HG02763 (cell line): ENCODE data around the gene C2CD2L.
"Not testable (repeated sequence)": the region's sequence is repeated elsewhere in the genome, so short reads cannot be mapped to it uniquely, and the experiment has no call there.

ENCODE experiments used
- ATAC-seq: cut with Tn5 transposase; IDR thresholded peaks from one replicate; pipeline ENCODE4 v1.9.1; 2021; ENCODE audit warnings: mild to moderate bottlenecking, moderate library complexity; ENCODE audit not compliant: unreplicated experiment

Gene C2CD2L

DNA sequence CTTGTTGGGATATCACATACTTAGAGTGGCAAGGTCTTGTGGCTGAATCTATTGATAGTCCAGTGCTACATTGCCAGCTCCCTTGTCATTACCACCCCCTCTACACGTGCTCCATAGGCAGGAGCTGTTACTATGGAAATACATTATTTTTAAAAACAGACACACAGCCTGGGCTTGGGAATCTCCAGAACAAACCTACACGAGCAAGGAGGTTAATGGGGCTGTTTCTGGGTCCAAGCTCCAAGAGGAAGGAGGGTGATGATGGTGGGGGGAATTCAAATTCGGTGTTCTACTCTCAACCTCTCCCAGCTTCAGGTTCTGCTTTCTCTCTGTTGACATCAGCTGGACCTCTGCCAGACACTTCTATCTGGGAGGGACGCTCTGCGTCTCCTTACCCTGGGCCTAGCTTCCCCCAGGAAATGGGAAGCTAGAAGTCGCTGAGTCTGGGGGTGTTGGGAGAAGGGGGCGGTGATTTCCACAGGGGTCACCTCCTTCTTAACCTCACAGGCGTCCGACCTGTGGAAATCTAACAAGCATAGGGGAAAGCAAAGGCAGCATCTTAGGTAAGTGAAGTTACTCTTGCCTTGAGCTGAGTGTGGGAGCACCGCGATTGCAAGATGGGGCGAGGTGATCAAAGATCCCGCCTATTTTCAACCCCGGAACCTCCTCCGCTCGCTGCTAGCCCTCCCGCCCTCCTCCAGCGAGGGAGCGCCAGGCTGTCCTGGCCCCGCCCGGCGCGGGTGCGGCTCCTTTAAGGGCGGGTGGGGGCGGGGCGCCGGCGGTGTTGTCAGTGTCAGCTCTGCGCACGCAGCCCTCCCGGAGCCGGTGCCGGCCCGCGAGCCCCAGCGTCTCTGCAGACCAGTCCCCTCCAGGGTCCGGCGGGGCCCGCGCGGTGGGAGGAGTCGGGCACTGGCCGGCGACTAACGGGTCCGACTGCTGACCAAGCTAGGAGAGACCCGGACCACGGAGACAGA is at the start of gene C2CD2L:
C2CD2L (plus strand) TSS at position 781 of the 974 bp plus-strand sequence. CDS start 398 bp downstream, outside the sequence.
- peak; percentile 72 for ATAC-seq

DNA sequence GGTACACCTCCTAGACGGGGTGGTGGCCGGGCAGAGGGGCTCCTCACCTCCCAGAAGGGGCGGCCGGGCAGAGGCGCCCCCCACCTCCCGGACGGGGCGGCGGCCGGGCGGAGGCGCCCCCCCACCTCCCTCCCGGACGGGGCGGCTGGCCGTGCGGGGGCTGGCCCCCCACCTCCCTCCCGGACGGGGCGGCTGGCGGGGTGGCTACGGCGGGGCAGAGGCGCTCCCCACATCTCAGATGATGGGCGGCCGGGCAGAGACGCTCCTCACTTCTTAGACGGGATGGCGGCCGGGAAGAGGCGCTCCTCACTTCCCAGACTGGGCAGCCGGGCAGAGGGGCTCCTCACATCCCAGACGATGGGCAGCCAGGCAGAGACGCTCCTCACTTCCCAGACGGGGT is 48.0 kb upstream of the C2CD2L start:
- not testable (repeated sequence) for ATAC-seq

DNA sequence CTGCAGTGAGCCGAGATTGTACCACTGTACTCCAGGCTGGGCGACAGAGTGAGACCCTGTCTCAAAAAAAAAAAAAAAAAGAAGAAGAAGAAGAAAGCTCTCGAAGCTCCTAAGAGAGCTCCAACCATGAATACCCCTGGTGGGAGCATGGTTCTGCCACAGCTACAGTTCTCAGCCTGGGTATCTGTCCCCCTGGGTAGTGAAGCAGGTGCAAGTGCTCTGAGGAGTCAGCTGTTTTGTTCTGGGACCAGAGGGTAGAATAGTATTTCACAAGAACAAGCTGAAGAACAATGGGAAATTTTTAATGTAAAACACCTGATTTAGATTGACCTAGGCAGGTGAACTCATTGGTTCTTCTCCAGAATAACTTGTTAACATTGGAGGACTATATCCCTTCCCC is 45.9 kb upstream of the C2CD2L start:
- ATAC-seq: no peak

DNA sequence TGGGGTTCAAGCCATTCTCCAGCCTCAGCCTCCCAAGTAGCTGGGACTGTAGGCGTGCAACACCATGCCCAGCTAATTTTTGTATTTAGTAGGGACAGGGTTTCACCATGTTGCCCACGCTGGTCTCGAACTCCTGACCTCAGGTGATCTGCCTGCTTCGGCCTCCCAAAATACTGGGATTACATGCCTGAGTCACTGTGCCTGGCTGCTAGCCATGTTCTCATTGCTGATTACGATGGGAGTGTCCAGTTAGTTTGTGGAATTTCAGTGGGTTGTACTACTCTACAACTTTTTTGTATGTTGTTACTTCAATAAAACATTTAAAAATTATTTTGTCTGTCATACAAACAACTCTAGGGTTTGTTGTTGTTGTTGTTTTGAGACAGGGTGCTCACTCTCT is 44.4 kb upstream of the C2CD2L start:
- no peak for ATAC-seq

DNA sequence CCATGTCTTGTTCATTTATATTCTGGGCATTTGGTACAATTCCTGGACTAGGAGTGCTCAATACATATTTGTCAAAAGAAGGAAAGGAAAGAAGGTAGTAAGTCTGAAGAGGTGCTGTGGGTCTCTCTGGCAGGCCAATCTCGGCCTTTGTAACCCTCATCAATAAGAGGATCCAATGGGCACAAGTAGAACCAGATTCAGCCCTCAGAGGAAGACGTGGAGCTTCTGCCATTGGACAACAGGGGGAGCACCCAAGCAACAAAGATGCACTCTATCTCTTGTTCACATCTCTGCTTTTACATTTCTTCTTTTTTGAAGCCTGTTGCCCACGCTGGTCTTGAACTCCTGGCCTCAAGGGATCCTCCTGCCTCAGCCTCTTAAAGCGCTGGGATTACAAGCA is 41.8 kb upstream of the C2CD2L start:
- ATAC-seq: no peak

DNA sequence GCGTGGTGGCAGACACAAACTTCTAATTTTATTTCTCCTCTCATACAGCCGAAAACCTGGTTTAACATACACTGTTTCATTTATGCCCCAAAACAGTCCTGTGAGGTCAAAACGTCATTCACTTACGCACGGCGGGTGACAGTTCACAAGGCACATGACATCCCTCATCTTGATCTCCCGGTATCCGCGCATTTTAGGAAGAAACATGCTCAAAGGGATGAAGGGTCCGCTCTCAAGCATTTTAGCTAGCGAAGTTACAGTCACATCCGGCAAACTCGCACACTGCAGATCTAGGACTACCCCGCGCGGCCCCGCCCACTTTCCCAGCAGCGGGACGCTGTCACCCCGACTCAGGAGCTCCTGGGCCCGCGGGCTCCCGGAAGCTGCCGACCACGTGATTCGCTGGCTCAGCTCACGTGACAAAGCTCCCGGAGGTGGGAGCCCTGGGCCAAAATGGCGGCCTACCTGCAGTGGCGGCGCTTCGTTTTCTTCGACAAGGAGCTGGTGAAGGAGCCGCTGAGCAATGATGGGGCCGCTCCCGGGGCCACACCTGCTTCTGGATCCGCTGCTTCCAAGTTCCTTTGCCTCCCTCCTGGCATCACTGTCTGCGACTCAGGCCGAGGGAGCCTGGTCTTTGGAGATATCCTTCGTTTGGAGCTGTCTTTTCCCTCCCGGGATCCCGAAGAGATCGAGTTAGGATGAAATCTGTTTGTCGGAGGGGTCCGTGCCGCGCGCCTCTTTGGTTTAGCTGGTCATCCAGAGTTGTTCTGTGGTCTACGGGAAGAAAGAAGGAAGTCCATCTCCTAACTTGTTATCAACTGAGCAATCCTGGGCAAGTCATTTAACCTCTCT is 39.5 kb upstream of the C2CD2L start, which contains the start of gene VPS11:
VPS11 (plus strand) TSS at position 448 of the 852 bp plus-strand sequence; CDS start at position 454, 6 bp downstream.
- peak; percentile 94 for ATAC-seq

DNA sequence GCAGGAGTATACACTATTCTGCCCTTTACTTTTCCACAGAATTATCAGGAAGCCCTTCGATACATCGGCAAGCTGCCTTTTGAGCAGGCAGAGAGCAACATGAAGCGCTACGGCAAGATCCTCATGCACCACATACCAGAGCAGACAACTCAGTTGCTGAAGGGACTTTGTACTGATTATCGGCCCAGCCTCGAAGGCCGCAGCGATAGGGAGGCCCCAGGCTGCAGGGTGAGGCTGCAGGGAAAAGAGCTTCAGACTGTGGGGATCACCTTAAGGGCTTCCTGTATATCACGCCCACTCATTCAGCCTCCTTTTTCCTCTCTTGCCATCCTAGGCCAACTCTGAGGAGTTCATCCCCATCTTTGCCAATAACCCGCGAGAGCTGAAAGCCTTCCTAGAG is 29.3 kb upstream of the C2CD2L start:
- no peak for ATAC-seq

DNA sequence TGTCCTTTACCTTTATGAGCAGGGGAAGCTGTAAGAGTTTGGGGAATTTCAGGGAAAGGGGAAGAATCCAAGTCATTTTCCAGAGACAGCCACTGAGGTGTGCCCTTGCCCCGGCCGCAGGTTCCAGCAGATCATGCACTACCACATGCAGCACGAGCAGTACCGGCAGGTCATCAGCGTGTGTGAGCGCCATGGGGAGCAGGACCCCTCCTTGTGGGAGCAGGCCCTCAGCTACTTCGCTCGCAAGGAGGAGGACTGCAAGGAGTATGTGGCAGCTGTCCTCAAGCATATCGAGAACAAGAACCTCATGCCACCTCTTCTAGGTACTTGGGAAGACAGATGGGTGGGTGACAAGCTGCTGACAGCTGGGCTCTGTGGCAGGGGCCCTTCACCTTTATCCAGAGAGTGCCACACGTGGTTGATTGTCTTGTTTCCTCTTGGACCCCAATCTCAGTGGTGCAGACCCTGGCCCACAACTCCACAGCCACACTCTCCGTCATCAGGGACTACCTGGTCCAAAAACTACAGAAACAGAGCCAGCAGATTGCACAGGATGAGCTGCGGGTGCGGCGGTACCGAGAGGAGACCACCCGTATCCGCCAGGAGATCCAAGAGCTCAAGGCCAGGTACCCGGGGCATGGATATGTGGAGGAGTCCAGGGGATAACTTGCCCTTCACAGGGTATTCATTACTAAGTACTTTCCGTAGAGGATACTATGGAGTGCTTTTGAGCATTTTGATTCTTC is 28.3 kb upstream of the C2CD2L start:
- ATAC-seq: no peak

DNA sequence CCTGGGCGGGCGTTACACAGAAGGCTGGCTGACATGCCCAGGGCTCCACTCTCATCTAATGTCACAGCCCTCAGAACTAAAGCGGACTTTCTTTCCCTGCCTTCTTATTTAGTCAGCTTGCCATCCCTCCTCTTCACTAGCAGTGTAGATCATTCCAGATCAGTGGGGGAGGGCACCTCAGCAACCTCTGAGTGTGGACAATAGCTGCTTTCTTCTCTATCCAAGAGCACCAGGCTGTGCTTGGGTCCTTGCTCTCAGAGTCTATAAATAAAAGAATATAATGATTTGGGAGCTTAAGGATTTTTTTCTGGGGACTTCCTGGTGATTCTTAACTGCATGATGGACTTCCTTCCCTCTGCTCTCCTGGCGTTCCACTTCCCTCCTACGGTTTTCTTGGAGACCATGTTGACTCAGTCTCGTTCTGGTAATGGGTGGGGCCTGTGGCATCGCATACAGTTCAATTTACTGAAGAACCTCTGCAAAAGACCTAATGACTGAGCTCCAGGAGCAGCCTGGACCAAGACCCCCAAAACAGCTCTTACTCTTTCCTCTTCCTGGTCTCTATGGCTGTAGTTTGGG is 25.4 kb upstream of the C2CD2L start:
- no peak for ATAC-seq

DNA sequence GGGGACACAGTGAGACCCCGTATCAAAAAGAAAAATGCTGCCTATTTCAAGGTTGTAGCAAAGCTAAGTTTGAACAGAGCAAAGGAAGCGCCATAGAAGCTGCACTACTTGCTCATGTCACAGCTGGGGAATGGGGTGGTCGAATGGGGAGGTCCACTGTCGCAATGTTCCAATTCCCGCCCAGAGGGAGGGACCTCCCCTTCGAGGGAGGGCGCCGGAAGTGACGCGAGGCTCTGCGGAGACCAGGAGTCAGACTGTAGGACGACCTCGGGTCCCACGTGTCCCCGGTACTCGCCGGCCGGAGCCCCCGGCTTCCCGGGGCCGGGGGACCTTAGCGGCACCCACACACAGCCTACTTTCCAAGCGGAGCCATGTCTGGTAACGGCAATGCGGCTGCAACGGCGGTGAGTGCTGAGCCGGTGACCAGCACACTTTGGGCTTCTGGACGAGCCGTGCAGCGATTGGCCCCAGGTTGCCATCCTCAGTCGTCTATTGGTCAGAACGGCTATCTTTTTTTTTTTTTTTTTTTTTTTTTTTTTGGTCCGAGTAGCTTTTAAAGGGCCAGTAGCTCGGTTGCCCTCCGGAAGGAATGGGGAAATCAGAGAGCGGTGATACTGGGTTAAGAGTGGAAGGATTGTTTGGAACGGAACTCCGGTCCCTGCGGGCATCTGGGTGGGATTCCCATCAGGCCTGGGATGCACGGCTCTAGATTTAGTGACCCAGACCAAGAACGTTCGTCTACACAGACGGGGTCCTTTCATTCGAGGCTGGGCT is 22.3 kb upstream of the C2CD2L start, which contains the start of gene HMBS:
HMBS (plus strand) TSS at position 219 of the 774 bp plus-strand sequence; CDS start at position 372, 153 bp downstream.
- ATAC-seq: peak; percentile 86

DNA sequence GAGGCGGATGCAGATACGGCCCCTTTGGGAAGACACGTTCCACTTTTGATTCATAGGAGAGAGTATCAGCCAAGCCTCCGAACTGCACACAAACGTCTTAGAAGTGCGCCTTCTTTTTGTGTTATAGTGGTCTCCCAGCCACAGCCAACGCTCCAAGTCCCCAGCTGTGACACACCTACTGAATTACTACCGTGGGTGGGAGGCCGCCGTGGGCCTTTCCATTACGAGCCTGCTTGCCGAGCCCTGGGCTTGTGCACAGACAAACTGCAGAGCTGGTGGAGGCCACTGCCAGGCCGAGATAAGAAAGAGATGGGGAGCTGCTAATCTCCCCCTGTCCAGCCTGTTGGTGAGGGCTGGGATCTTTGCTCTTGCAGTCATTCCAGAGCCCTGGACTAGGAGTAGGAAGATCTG is 21.7 kb upstream of the C2CD2L start:
- ATAC-seq: peak; percentile 11

DNA sequence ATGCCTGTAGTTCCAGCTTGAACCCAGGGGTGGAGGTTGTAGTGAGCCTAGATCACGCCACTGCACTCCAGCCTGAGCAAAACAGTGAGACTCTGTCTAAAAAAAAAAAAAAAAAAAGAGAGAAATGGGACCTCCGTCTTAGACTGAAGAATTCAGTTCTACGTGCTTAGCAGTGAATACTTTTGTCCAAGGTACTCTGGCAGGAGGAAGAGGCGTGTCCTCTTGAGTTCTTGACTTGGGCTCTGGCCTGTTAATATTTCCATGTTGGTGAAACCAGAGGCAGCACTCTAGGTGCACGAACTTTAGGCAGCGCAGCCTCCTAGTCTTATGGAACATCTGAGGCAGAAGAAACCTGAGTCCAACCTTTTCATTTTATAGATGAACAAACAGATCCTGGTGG is 20.0 kb upstream of the C2CD2L start:
- no peak for ATAC-seq

DNA sequence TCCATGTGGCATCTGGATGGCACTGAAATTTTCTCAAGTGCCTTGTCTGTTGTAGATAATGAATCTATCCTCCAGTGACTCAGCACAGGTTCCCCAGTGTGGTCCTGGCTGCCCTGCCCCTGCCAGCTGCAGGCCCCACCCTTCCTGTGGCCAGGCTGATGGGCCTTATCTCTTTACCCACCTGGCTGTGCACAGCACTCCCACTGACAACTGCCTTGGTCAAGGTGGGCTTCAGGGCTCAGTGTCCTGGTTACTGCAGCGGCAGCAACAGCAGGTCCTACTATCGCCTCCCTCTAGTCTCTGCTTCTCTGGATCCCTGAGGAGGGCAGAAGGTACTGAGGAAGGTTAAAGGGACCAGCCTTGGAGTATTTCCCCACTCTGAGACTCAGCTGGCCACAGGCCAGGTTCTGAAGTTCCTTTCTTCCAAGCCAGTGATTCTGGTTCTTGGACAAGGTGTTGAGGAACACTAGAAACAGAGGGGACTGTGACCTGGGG is 19.4 kb upstream of the C2CD2L start:
- ATAC-seq: no peak

DNA sequence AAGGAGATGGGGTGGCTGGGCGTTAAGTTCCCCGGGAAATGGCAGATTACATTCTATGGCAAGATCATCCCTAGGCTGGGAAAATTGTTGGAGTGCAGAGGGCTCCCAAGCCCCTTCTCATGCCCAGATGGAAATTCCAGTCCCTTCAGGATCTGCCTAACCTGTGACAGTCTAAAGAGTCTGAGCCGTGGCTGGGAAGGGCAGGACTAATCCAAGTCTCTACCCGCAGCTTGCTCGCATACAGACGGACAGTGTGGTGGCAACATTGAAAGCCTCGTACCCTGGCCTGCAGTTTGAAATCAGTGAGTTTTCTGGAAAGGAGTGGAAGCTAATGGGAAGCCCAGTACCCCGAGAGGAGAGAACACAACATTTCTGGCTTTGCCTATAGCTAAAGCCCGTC is 18.7 kb upstream of the C2CD2L start:
- ATAC-seq: no peak

DNA sequence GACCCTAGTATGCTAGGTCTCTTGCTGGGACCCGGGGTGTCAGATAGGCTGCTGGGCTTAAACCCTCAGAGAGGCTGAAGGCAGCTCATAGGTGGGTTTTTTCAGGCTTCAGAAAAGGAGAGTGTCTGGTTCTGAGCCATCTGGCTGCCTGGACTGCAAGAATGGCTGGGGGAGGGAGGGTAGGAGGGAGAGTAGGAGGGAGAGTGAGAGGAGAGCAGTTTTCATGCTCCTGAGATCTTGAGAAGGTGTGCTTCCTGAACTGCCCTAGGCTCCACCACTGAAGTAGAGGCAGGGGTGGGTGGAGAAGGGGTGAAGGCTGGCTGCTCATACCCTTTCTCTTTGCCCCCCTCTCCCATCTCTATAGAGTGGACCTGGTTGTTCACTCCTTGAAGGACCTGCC is 17.8 kb upstream of the C2CD2L start:
- ATAC-seq: no peak

DNA sequence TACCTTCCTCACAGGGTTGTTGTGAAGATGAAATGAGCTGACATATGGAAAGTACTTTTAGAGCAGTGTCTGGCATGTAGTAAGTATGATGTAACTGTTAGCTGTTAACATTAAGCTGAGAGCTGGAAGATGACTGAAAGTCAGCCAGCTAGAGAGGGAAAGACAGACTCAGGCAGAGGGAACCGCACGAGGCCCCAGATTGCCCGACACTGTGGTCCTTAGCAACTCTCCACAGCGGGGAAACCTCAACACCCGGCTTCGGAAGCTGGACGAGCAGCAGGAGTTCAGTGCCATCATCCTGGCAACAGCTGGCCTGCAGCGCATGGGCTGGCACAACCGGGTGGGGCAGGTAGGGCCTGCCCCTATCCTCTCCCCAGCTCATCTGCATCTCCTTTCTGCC is 16.0 kb upstream of the C2CD2L start:
- no peak for ATAC-seq

DNA sequence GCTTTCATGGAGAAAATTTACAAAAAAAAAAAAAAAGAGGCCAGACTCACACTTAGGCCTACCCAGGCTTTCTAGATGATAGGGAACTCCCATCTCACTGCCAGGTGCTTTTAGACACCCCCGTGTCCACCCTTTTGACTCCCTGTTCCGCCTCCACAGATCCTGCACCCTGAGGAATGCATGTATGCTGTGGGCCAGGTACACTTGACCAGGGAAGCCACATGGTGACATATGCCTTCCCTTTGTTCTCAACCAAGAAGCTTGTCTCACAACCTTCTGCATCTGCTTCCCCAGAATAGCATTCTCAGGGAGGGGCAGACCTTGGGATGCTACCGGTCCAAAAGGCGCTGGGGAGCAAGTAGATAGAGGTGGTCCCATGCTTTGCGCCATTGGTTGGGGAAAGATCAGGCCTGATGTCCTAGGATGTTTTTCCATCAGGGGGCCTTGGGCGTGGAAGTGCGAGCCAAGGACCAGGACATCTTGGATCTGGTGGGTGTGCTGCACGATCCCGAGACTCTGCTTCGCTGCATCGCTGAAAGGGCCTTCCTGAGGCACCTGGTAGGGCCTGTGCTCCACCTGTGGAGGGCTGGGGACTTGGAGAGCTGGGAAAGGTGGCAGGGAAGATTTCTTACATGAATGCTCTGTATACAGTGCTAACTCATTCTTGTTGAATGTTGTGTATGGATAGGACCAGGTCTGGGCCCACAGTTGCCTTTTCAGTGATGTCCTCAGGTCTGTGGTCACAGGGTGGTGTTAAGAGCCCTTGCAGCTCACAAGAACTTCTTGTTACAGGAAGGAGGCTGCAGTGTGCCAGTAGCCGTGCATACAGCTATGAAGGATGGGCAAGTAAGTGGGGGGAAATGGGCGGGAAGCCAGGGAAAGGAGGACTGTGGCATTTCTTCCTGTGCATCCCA is 14.9 kb upstream of the C2CD2L start:
- ATAC-seq: no peak
